GM19035 (cell line): ENCODE measurements around the gene PC.
"Not testable (repeated sequence)": the region's sequence is repeated elsewhere in the genome, so short reads cannot be mapped to it uniquely, and the experiment has no call there.

Experiments used
- ATAC-seq: cut with Tn5 transposase; IDR thresholded peaks from one replicate; pipeline ENCODE4 v1.9.1; 2021; ENCODE audit not compliant: unreplicated experiment

Gene PC

DNA sequence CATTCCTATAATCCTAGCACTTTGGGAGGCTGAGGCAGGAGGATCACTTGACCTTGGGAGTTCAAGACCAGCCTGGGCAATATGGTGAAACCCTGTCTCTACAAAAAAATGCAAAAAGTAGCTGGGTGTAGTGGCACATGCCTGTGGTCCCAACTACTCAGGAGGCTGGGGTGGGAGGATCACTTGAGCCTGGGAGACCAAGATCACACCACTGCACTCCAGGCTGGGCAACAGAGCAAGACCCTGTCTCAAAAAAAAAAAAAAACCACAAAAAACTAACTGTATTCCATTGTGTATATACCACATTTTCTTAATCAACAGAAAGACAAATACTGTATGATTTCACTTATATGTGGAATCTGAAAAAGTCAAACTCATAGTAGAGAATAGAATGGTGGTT, 158.4 kb downstream of the PC start:
- ATAC-seq = not testable (repeated sequence)
